ENCODE measurements around the gene ABCG1.

Gene ABCG1

DNA sequence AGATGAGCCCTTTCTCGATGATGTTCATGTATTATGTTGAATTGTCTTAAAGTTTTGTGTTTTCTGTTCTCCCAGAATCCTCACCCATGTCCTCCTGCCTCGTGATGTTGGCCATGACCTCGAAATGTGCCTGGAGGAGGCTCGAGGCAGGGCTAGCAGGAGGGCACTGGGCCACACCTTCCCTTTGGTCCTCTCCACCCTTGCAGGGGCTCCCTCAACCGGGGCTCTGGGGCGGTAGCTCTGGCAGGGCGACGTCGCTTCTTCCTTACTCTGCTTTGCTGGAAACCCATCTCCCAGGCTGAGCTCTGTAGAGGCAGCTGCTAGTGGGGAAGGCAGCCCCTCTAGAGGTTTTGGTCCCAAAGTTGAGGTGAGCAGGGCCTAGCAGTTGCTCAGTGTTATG lies 82.0 kb downstream of the ABCG1 start:
- DNase-seq (ENCODE audit: low spot score) (no peak), ATAC-seq (ENCODE audit: low read depth) (no peak)
- H3K27me3 ChIP-seq (ENCODE audit: insufficient read depth, poor library complexity, severe bottlenecking): no peaks in the 10 kb centered on the region
- no peak overlapping the region for H3K4me3 ChIP-seq (ENCODE audit: severe bottlenecking)
- H3K27ac ChIP-seq (ENCODE audit: poor library complexity, severe bottlenecking): no peak overlapping the region
- TF ChIP-seq, protein P1, sequence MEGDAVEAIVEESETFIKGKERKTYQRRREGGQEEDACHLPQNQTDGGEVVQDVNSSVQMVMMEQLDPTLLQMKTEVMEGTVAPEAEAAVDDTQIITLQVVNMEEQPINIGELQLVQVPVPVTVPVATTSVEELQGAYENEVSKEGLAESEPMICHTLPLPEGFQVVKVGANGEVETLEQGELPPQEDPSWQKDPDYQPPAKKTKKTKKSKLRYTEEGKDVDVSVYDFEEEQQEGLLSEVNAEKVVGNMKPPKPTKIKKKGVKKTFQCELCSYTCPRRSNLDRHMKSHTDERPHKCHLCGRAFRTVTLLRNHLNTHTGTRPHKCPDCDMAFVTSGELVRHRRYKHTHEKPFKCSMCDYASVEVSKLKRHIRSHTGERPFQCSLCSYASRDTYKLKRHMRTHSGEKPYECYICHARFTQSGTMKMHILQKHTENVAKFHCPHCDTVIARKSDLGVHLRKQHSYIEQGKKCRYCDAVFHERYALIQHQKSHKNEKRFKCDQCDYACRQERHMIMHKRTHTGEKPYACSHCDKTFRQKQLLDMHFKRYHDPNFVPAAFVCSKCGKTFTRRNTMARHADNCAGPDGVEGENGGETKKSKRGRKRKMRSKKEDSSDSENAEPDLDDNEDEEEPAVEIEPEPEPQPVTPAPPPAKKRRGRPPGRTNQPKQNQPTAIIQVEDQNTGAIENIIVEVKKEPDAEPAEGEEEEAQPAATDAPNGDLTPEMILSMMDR (IDR thresholded peaks at IDR 0.05; ENCODE audit: poor library complexity, severe bottlenecking): no peak
- no peaks in the 10 kb centered on the region for H3K4me1 ChIP-seq (ENCODE audit: insufficient read depth, poor library complexity, severe bottlenecking)
- H3K36me3 ChIP-seq (ENCODE audit: low read depth): no peaks in the 10 kb centered on the region
- H3K9me3 ChIP-seq (ENCODE audit: severe bottlenecking): no peaks in the 10 kb centered on the region

DNA sequence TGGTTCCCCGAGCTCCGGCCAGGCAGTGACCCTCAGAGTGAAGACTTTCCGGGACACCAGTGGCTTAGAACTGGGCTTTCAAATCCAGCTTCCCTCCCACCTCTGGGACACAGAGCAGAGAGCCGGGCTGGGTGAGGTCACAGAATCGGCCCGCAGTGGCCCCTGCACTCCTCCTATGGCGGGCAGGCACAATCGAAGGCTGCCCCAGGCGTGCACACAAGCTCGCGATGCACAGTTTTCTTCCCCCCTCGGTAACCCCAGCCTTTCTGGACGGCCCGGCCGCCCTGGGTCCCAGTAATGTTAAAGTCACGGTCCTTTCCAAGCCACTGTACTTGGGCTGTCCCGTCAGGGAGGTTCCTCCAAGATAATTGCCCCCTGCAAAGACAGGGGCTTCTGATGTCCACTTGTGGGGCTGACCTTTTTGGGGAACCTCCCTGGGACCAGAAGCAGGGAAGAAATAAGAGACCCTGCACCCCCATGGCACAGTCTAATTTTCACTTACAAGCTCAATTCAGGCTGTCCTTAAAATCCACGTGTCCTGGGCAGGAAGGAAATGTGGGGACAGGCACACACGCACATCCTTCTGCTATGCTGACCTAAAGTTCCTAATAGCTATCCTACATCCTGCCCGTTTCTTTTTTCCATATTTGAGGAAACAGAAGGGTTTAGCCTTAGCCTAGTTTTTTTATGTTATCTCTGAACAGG lies 82.6 kb downstream of the ABCG1 start:
- DNase-seq (ENCODE audit: low spot score) (no peak), ATAC-seq (ENCODE audit: low read depth) (no peak)
- TF ChIP-seq, protein P1 (IDR thresholded peaks at IDR 0.05; ENCODE audit: poor library complexity, severe bottlenecking): no peak
- no peaks in the 10 kb centered on the region for H3K27me3 ChIP-seq (ENCODE audit: insufficient read depth, poor library complexity, severe bottlenecking)
- H3K4me3 ChIP-seq (ENCODE audit: severe bottlenecking): no peak overlapping the region
- H3K9me3 ChIP-seq (ENCODE audit: severe bottlenecking): no peaks in the 10 kb centered on the region
- H3K4me1 ChIP-seq (ENCODE audit: insufficient read depth, poor library complexity, severe bottlenecking): no peaks in the 10 kb centered on the region
- no peak overlapping the region for H3K27ac ChIP-seq (ENCODE audit: poor library complexity, severe bottlenecking)
- no peaks in the 10 kb centered on the region for H3K36me3 ChIP-seq (ENCODE audit: low read depth)

DNA sequence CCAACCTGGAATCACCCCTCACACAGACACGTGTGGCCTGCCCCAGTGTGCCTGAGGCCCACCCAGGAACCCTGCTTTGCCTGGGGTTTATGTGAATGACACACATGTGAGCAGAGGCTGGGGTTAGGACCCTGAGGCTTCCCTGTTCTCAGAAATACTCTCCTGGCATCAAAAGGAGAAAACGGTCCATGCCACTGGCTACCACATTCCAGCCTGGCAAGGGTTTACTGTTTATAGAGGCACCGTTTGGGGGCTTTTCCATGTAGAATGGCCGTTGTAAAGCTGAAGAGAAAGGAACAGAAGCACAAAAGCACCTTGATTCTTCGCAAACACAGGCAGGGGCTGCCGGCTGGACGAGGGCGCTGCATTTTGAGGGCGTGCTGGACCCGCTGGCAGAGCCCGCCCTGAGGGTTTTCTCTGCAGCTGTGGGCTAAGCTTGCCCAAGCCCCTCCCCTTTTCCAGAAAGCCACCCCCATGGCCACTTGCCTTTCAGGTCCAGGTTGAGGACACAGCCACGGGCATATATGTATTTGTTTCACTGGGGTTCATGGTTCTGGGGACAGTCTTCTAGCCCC lies 83.2 kb downstream of the ABCG1 start:
- no peak overlapping the region for H3K4me3 ChIP-seq (ENCODE audit: severe bottlenecking)
- DNase-seq (ENCODE audit: low spot score) (no peak), ATAC-seq (ENCODE audit: low read depth) (no peak)
- TF ChIP-seq, protein P1 (IDR thresholded peaks at IDR 0.05; ENCODE audit: poor library complexity, severe bottlenecking): no peak
- H3K9me3 ChIP-seq (ENCODE audit: severe bottlenecking): no peaks in the 10 kb centered on the region
- H3K36me3 ChIP-seq (ENCODE audit: low read depth): no peaks in the 10 kb centered on the region
- no peaks in the 10 kb centered on the region for H3K4me1 ChIP-seq (ENCODE audit: insufficient read depth, poor library complexity, severe bottlenecking)
- H3K27ac ChIP-seq (ENCODE audit: poor library complexity, severe bottlenecking): no peak overlapping the region
- no peaks in the 10 kb centered on the region for H3K27me3 ChIP-seq (ENCODE audit: insufficient read depth, poor library complexity, severe bottlenecking)

DNA sequence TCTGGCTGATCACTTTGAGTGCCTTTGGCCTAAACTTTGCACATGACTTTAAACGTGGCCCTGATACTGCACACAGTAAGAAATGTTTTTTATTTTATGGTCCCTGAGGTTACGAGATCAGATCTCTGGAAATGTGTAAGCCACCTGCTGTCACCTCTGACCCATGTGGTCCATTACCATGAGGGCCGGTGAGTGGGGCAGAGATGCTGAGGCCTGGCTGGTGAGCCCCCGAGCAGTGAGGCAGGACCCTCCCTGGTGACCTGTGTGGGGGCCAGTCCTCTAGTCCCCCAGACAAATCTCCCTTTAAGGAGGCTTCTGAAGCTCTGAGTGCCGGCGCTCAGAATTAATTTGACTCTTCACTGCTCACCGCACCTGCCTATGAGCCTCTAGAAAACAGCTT lies 83.9 kb downstream of the ABCG1 start:
- TF ChIP-seq, protein P1 (IDR thresholded peaks at IDR 0.05; ENCODE audit: poor library complexity, severe bottlenecking): no peak
- H3K4me3 ChIP-seq (ENCODE audit: severe bottlenecking): no peak overlapping the region
- H3K36me3 ChIP-seq (ENCODE audit: low read depth): no peaks in the 10 kb centered on the region
- ATAC-seq (ENCODE audit: low read depth) (no peak), DNase-seq (ENCODE audit: low spot score) (no peak)
- no peaks in the 10 kb centered on the region for H3K27me3 ChIP-seq (ENCODE audit: insufficient read depth, poor library complexity, severe bottlenecking)
- no peak overlapping the region for H3K27ac ChIP-seq (ENCODE audit: poor library complexity, severe bottlenecking)
- H3K9me3 ChIP-seq (ENCODE audit: severe bottlenecking): no peaks in the 10 kb centered on the region
- H3K4me1 ChIP-seq (ENCODE audit: insufficient read depth, poor library complexity, severe bottlenecking): no peaks in the 10 kb centered on the region

DNA sequence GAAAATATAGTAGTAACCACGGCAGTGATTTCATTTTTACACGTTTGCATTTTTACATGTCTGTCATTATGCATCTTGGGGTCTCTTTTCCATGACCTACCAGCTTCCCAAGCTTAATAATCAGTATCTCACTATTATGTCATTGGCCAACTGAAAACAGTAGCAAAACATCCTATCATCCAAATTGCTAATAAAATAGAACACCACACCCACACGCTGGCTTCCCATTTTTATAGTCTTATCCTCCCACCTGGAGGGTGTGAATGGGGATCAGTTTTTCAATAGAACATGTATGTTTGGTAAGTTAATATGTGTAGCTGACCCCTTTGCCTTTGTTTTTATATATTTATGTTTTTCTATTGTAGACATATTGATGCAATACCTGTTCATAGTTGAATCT lies 84.5 kb downstream of the ABCG1 start:
- no peaks in the 10 kb centered on the region for H3K4me1 ChIP-seq (ENCODE audit: insufficient read depth, poor library complexity, severe bottlenecking)

More for the DNA sequence above, 84.5 kb downstream of the ABCG1 start:
- TF ChIP-seq, protein P1 (IDR thresholded peaks at IDR 0.05; ENCODE audit: poor library complexity, severe bottlenecking): no peak
- no peaks in the 10 kb centered on the region for H3K36me3 ChIP-seq (ENCODE audit: low read depth)
- H3K9me3 ChIP-seq (ENCODE audit: severe bottlenecking): no peaks in the 10 kb centered on the region
- H3K27ac ChIP-seq (ENCODE audit: poor library complexity, severe bottlenecking): no peak overlapping the region
- ATAC-seq (ENCODE audit: low read depth): no peak
- no peak for DNase-seq (ENCODE audit: low spot score)
- H3K27me3 ChIP-seq (ENCODE audit: insufficient read depth, poor library complexity, severe bottlenecking): no peaks in the 10 kb centered on the region
- no peak overlapping the region for H3K4me3 ChIP-seq (ENCODE audit: severe bottlenecking)
